ENCODE measurements around the gene IL37.
A peak's percentile ranks its signal among the peaks of the same experiment; 100 is the strongest.

IL37 gene

GRCh38 chr2:112880696-112881095, 30.3 kb upstream of the IL37 start:
- WGBS (ENCODE audit: insufficient coverage), result 51% methylated on average over 5 of the region's 7 CpGs
- Histone ChIP-seq H3K4me3 (ENCODE audit: control insufficient read depth in 1 of 7, extremely low read depth in 1 of 7, insufficient read depth in 4 of 7, low read depth in 2 of 7, low read length in 6 of 7) (no peak overlapping the region), H3K27ac (ENCODE audit: insufficient read depth in 1 of 2, low read depth in 1 of 2, low read length in 2 of 2, poor library complexity in 1 of 2, severe bottlenecking in 2 of 2) (no peak overlapping the region), H3K36me3 (ENCODE audit: control insufficient read depth in 4 of 4, insufficient read depth in 4 of 4, low read length in 3 of 4) (no peaks in the 10 kb centered on the region), H3K9me3 (ENCODE audit: control extremely low read depth in 1 of 5, control insufficient read depth in 4 of 5, insufficient read depth in 2 of 5, low read depth in 1 of 5, low read length in 4 of 5) (no peaks in the 10 kb centered on the region), H3K4me1 (ENCODE audit: control extremely low read depth in 1 of 4, control insufficient read depth in 4 of 4, insufficient read depth in 4 of 4, low read length in 3 of 4) (peaks cover 9 to 53% (median 39%) of the 10 kb centered on the region in 4 experiments), H3K27me3 (replicated peaks in 2 of 5; ENCODE audit: control insufficient read depth in 4 of 5, insufficient read depth in 5 of 5, low read length in 4 of 5) (no peaks in the 10 kb centered on the region)
- POLR2A ChIA-PET, result no interaction called here
- CTCF ChIA-PET, result interaction anchor here (2.1 kb wide), 1 partner anchor 132 kb away, joined by 12 read pairs; no protein-coding TSS in a partner anchor
- peak in 1 of 3 donors; percentile 19 for DNase-seq

GRCh38 chr2:112881217-112881985, 29.6 kb upstream of the IL37 start:
- ChIA-PET CTCF (interaction anchor here (1.3 to 2.1 kb wide), 2 partner anchors 44 to 132 kb away, joined by 3 to 12 read pairs; partner anchors contain the start of gene IL1B), POLR2A (no interaction called here)
- Histone ChIP-seq H3K4me1 (ENCODE audit: control extremely low read depth in 1 of 4, control insufficient read depth in 4 of 4, insufficient read depth in 4 of 4, low read length in 3 of 4) (peaks cover 9 to 53% (median 39%) of the 10 kb centered on the region in 4 experiments), H3K27ac (ENCODE audit: insufficient read depth in 1 of 2, low read depth in 1 of 2, low read length in 2 of 2, poor library complexity in 1 of 2, severe bottlenecking in 2 of 2) (no peak overlapping the region), H3K4me3 (ENCODE audit: control insufficient read depth in 1 of 7, extremely low read depth in 1 of 7, insufficient read depth in 4 of 7, low read depth in 2 of 7, low read length in 6 of 7) (no peak overlapping the region), H3K9me3 (ENCODE audit: control extremely low read depth in 1 of 5, control insufficient read depth in 4 of 5, insufficient read depth in 2 of 5, low read depth in 1 of 5, low read length in 4 of 5) (no peaks in the 10 kb centered on the region), H3K27me3 (replicated peaks in 2 of 5; ENCODE audit: control insufficient read depth in 4 of 5, insufficient read depth in 5 of 5, low read length in 4 of 5) (no peaks in the 10 kb centered on the region), H3K36me3 (ENCODE audit: control insufficient read depth in 4 of 4, insufficient read depth in 4 of 4, low read length in 3 of 4) (no peaks in the 10 kb centered on the region)
- peak; percentile 33 to 82 (median 78) for DNase-seq
- WGBS (ENCODE audit: insufficient coverage), result 85% methylated on average over 3 of the region's 5 CpGs

- ChIA-PET POLR2A (no interaction called here), CTCF (interaction anchor here (1.0 to 1.6 kb wide), 2 partner anchors 9 to 134 kb away, joined by 3 to 4 read pairs; no protein-coding TSS in a partner anchor)
- Histone ChIP-seq H3K4me1 (ENCODE audit: control extremely low read depth in 1 of 4, control insufficient read depth in 4 of 4, insufficient read depth in 4 of 4, low read length in 3 of 4) (peaks cover 11 to 65% (median 50%) of the 10 kb centered on the region in 4 experiments), H3K4me3 (ENCODE audit: control insufficient read depth in 1 of 7, extremely low read depth in 1 of 7, insufficient read depth in 4 of 7, low read depth in 2 of 7, low read length in 6 of 7) (no peak overlapping the region), H3K27me3 (replicated peaks in 2 of 5; ENCODE audit: control insufficient read depth in 4 of 5, insufficient read depth in 5 of 5, low read length in 4 of 5) (no peaks in the 10 kb centered on the region), H3K36me3 (ENCODE audit: control insufficient read depth in 4 of 4, insufficient read depth in 4 of 4, low read length in 3 of 4) (no peaks in the 10 kb centered on the region), H3K27ac (ENCODE audit: insufficient read depth in 1 of 2, low read depth in 1 of 2, low read length in 2 of 2, poor library complexity in 1 of 2, severe bottlenecking in 2 of 2) (no peak overlapping the region), H3K9me3 (ENCODE audit: control extremely low read depth in 1 of 5, control insufficient read depth in 4 of 5, insufficient read depth in 2 of 5, low read depth in 1 of 5, low read length in 4 of 5) (no peaks in the 10 kb centered on the region)
- DNase-seq, result no peak
- WGBS (ENCODE audit: insufficient coverage), result 94% methylated on average over 2 of the region's 2 CpGs
These were observed 27.3 kb upstream of the IL37 start for GRCh38 chr2:112883669-112884068.

GRCh38 chr2:112884869-112885505, 26.0 kb upstream of the IL37 start:
- DNase-seq, result peak; percentile 44 to 74 (median 70)
- H3K27me3 ChIP-seq (replicated peaks in 2 of 5; ENCODE audit: control insufficient read depth in 4 of 5, insufficient read depth in 5 of 5, low read length in 4 of 5), result no peaks in the 10 kb centered on the region
- CTCF ChIA-PET, result interaction anchor here (0.8 to 2.9 kb wide), 33 partner anchors 8 to 300 kb away, joined by 3 to 36 read pairs (median 5); partner anchors contain the start of gene IL1B
- no peaks in the 10 kb centered on the region for H3K36me3 ChIP-seq (ENCODE audit: control insufficient read depth in 4 of 4, insufficient read depth in 4 of 4, low read length in 3 of 4)
- H3K4me1 ChIP-seq (ENCODE audit: control extremely low read depth in 1 of 4, control insufficient read depth in 4 of 4, insufficient read depth in 4 of 4, low read length in 3 of 4), result peaks cover 11 to 58% (median 40%) of the 10 kb centered on the region in 4 experiments
- peaks cover 0 to 3% (median 0%) of the 10 kb centered on the region in 5 experiments for H3K9me3 ChIP-seq (ENCODE audit: control extremely low read depth in 1 of 5, control insufficient read depth in 4 of 5, insufficient read depth in 2 of 5, low read depth in 1 of 5, low read length in 4 of 5)
- POLR2A ChIA-PET, result interaction anchor here (0.6 kb wide), 1 partner anchor 18 kb away, joined by 3 read pairs; no protein-coding TSS in a partner anchor
- no peak overlapping the region for H3K27ac ChIP-seq (ENCODE audit: insufficient read depth in 1 of 2, low read depth in 1 of 2, low read length in 2 of 2, poor library complexity in 1 of 2, severe bottlenecking in 2 of 2)
- H3K4me3 ChIP-seq (ENCODE audit: control insufficient read depth in 1 of 7, extremely low read depth in 1 of 7, insufficient read depth in 4 of 7, low read depth in 2 of 7, low read length in 6 of 7), result peak overlapping the region in 2 of 7 experiments; percentile 9 to 26
- WGBS (ENCODE audit: insufficient coverage), result 73% methylated on average over 4 of the region's 6 CpGs

GRCh38 chr2:112885506-112885902, 25.5 kb upstream of the IL37 start:
- Histone ChIP-seq H3K27me3 (replicated peaks in 2 of 5; ENCODE audit: control insufficient read depth in 4 of 5, insufficient read depth in 5 of 5, low read length in 4 of 5) (no peaks in the 10 kb centered on the region), H3K27ac (ENCODE audit: insufficient read depth in 1 of 2, low read depth in 1 of 2, low read length in 2 of 2, poor library complexity in 1 of 2, severe bottlenecking in 2 of 2) (no peak overlapping the region), H3K4me3 (ENCODE audit: control insufficient read depth in 1 of 7, extremely low read depth in 1 of 7, insufficient read depth in 4 of 7, low read depth in 2 of 7, low read length in 6 of 7) (no peak overlapping the region), H3K4me1 (ENCODE audit: control extremely low read depth in 1 of 4, control insufficient read depth in 4 of 4, insufficient read depth in 4 of 4, low read length in 3 of 4) (peaks cover 9 to 52% (median 35%) of the 10 kb centered on the region in 4 experiments), H3K9me3 (ENCODE audit: control extremely low read depth in 1 of 5, control insufficient read depth in 4 of 5, insufficient read depth in 2 of 5, low read depth in 1 of 5, low read length in 4 of 5) (peaks cover 0 to 3% (median 0%) of the 10 kb centered on the region in 5 experiments), H3K36me3 (ENCODE audit: control insufficient read depth in 4 of 4, insufficient read depth in 4 of 4, low read length in 3 of 4) (no peaks in the 10 kb centered on the region)
- 93% methylated on average over 2 of the region's 4 CpGs for WGBS (ENCODE audit: insufficient coverage)
- DNase-seq, result no peak
- ChIA-PET POLR2A (no interaction called here), CTCF (interaction anchor here (0.8 to 2.9 kb wide), 35 partner anchors 8 to 301 kb away, joined by 3 to 36 read pairs (median 5); partner anchors contain the start of gene IL1B)

GRCh38 chr2:112886291-112886690, 24.7 kb upstream of the IL37 start:
- no peak overlapping the region for H3K27ac ChIP-seq (ENCODE audit: insufficient read depth in 1 of 2, low read depth in 1 of 2, low read length in 2 of 2, poor library complexity in 1 of 2, severe bottlenecking in 2 of 2)
- POLR2A ChIA-PET, result no interaction called here
- peaks cover 0 to 3% (median 0%) of the 10 kb centered on the region in 5 experiments for H3K9me3 ChIP-seq (ENCODE audit: control extremely low read depth in 1 of 5, control insufficient read depth in 4 of 5, insufficient read depth in 2 of 5, low read depth in 1 of 5, low read length in 4 of 5)
- no peak overlapping the region for H3K4me3 ChIP-seq (ENCODE audit: control insufficient read depth in 1 of 7, extremely low read depth in 1 of 7, insufficient read depth in 4 of 7, low read depth in 2 of 7, low read length in 6 of 7)
- H3K36me3 ChIP-seq (ENCODE audit: control insufficient read depth in 4 of 4, insufficient read depth in 4 of 4, low read length in 3 of 4), result no peaks in the 10 kb centered on the region
- 95% methylated on average over 2 of the region's 2 CpGs for WGBS (ENCODE audit: insufficient coverage)
- no peaks in the 10 kb centered on the region for H3K27me3 ChIP-seq (replicated peaks in 2 of 5; ENCODE audit: control insufficient read depth in 4 of 5, insufficient read depth in 5 of 5, low read length in 4 of 5)
- H3K4me1 ChIP-seq (ENCODE audit: control extremely low read depth in 1 of 4, control insufficient read depth in 4 of 4, insufficient read depth in 4 of 4, low read length in 3 of 4), result peaks cover 5 to 45% (median 27%) of the 10 kb centered on the region in 4 experiments
- no peak for DNase-seq
- CTCF ChIA-PET, result interaction anchor here (0.8 to 2.9 kb wide), 19 partner anchors 9 to 156 kb away, joined by 3 to 36 read pairs (median 5); partner anchors contain the start of gene IL1B
